Measurements from ENCODE around the gene NAGA.

DNA sequence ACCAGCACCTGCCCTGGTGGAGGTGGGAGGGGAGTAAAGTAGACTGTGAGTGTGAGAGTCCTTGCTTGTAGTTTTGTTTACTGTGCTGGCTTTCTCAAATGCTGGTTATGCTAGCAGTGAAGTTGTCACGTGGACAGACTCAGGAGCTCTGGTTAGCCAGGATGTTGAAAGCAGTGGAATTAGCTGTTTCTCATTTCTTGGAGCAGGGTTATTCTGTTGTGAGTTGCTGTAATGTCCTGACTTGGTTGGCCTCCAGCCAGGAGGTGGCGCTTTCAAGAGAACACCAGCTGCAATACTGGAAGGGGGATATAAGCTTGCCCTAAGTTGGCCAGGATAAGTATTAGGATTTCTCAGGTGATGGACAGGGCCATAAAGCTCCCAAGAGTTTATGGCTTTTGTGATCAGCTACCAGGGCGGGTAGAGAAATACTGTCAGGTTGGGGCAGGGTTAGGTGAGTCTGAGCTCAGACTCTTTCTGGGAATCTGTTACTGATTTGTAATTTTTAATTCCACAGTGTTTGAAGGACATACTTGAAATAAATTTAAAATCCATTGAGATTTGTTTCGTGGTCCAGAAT, 46.3 kb upstream of the NAGA start:
- TF ChIP-seq, protein P1, sequence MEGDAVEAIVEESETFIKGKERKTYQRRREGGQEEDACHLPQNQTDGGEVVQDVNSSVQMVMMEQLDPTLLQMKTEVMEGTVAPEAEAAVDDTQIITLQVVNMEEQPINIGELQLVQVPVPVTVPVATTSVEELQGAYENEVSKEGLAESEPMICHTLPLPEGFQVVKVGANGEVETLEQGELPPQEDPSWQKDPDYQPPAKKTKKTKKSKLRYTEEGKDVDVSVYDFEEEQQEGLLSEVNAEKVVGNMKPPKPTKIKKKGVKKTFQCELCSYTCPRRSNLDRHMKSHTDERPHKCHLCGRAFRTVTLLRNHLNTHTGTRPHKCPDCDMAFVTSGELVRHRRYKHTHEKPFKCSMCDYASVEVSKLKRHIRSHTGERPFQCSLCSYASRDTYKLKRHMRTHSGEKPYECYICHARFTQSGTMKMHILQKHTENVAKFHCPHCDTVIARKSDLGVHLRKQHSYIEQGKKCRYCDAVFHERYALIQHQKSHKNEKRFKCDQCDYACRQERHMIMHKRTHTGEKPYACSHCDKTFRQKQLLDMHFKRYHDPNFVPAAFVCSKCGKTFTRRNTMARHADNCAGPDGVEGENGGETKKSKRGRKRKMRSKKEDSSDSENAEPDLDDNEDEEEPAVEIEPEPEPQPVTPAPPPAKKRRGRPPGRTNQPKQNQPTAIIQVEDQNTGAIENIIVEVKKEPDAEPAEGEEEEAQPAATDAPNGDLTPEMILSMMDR (conservative IDR thresholded peaks at IDR 0.05) = no peak
- TF ChIP-seq ZFX (IDR thresholded peaks at IDR 0.05) = no peak

Measured in C4-2B (cell line).